GM12875 (cell line): ENCODE data around the gene TRABD.

ENCODE experiments used
- H3K4me3 ChIP-seq: one replicate; pipeline ENCODE4 v1.5.1; 2011; ENCODE audit warnings: low read depth, low read length, control low read depth
- TF ChIP-seq, protein P1 (sequence below): IDR thresholded peaks from 2 replicates; pipeline ENCODE4 v1.5.1; 2011; ENCODE audit warnings: low read depth, mild to moderate bottlenecking, control low read depth, inconsistent platforms, low read length, moderate library complexity, borderline replicate concordance; ENCODE audit not compliant: insufficient read depth

The TRABD gene

GRCh38 chr22:50173983-50174355 lies 11.7 kb upstream of the TRABD start:
- no peak overlapping the region for H3K4me3 ChIP-seq
- TF ChIP-seq, protein P1, sequence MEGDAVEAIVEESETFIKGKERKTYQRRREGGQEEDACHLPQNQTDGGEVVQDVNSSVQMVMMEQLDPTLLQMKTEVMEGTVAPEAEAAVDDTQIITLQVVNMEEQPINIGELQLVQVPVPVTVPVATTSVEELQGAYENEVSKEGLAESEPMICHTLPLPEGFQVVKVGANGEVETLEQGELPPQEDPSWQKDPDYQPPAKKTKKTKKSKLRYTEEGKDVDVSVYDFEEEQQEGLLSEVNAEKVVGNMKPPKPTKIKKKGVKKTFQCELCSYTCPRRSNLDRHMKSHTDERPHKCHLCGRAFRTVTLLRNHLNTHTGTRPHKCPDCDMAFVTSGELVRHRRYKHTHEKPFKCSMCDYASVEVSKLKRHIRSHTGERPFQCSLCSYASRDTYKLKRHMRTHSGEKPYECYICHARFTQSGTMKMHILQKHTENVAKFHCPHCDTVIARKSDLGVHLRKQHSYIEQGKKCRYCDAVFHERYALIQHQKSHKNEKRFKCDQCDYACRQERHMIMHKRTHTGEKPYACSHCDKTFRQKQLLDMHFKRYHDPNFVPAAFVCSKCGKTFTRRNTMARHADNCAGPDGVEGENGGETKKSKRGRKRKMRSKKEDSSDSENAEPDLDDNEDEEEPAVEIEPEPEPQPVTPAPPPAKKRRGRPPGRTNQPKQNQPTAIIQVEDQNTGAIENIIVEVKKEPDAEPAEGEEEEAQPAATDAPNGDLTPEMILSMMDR = no peak

- TF ChIP-seq, protein P1 = no peak
- H3K4me3 ChIP-seq = no peak overlapping the region
Observed at GRCh38 chr22:50174382-50175190, 11.1 kb upstream of the TRABD start.

GRCh38 chr22:50175191-50175461 lies 10.6 kb upstream of the TRABD start:
- TF ChIP-seq, protein P1 = no peak
- no peak overlapping the region for H3K4me3 ChIP-seq

DNA sequence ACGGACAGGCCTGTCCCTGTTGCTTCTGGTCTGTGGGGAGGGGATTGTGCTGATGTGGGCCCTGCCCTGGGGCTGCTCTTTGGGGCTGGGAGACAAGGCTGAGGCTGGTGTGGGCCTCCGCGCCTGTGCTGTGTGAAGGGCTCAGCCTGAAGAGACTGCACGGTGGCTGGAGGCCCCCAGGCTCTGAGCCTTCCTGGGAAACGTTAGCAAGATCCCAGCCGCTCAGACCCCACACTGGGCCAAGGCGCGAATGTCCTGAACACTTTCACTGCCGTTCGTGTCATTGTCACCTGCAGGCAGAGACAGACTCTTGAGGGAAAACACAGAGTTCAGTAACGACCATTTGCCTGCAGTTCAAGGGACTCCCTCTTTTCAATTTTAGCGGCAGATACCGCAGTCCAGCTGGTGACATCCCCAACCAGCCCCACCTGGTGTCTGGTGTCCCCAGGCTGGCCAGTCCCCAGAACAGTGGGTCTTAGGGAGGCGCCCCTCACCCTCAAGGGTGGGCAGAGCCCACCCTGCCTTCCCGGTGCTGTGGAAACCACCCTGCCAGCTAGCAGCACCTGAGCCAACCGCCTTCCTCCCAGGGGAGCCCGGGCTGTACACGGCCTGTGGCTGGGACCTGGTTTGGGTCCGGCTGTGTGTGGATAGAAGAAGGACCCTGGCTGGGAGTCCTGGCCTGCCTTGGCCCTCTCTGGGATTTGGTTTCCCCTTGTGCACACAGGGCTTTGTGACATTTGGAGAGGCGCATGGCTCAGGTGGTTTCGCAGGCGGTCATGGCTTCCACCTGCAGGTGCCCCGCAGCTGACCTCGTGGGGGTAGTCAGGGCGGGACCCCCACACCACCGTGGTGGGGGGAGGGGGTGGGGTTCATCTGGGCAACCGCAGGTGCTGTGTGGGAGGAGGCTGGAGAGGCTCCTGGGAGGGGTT lies 9.5 kb upstream of the TRABD start:
- H3K4me3 ChIP-seq = no peak overlapping the region
- TF ChIP-seq, protein P1 = no peak

- H3K4me3 ChIP-seq = no peak overlapping the region
- TF ChIP-seq, protein P1 = no peak
Observed at GRCh38 chr22:50176850-50177536, 8.7 kb upstream of the TRABD start.

- no peak overlapping the region for H3K4me3 ChIP-seq
- TF ChIP-seq, protein P1 = no peak
Observed at GRCh38 chr22:50177537-50178470, 7.9 kb upstream of the TRABD start.
